ENCODE data around the gene MYLK4.

MYLK4 gene

DNA sequence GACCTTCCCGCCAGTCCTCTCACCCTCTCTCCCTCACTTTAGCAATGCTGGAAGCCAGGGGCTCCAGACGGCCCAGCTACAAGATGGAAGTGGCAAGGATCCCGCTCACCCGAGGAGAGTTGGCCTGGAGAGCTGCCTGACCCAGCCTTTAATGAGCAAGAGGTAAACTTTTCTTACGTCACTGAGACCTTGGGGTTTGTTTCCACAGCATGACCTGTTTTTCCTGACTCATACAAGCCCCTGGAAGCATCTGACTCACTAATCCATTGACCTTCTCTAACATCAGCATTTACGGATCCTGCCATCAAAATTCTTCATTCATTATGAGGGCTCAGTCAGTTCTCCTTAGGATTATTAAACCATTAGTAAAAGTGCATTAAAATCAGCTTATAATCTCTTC lies 120.4 kb downstream of the MYLK4 start:
- DNase-seq (ENCODE audit: low spot score), result no peak

DNA sequence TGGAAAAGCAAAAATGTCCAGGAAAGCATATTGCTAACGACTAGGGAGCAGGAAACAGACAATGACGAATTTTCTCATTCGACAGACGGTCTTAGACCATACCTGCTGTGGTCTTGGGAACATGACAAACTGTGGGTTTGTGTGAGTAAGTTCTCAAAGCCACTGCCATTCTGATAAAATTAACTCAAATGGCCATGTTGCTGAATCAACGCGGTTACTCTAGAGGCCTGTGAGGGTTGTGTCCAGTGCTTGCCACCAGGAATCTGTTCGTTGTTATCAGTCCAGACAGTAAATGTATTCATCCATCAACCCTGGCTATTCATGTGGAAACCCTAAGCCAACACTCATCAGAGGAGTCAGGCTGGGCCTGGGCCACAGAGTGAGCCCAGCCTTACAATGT lies 124.3 kb downstream of the MYLK4 start:
- DNase-seq (ENCODE audit: low spot score), result no peak

DNA sequence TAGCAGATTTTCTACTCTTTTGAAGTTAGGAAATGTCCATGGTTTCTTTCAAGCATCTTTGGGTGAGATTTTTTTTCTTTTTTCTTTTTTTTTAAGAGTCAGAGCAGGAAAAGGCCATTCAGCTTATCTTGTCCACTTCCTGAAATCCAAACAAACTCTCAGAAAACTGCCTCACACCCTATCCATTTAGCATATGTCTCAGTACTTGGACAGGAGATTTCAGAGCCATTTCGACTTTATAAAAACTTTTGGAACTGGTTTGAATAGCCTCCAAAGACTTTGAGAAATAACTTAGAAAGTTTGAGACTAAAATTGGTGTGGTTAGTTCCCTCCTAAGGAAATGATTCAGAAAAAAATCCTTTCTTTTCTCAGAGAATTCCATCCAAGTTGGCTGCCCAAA lies 125.1 kb downstream of the MYLK4 start:
- DNase-seq (ENCODE audit: low spot score), result no peak

DNA sequence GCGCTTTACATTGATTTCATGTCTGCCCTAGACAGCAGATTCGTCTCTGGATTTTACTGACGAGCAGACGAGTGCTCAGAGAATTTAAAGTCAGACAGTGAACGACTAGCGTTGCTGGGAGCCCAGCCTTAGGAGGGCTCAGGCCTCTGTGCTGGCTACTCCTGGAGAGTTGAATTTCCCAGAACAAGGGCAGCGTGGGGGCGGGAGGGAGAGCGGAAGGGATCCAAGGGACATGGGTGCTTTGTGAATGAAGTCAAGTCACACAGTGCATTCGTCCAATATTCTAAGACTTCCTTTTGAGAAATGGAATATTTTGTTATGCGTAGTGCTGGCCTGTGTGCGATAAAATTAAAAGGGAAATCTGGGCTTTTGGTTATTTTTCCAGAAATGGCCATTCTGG lies 126.5 kb downstream of the MYLK4 start:
- no peak for DNase-seq (ENCODE audit: low spot score)

DNA sequence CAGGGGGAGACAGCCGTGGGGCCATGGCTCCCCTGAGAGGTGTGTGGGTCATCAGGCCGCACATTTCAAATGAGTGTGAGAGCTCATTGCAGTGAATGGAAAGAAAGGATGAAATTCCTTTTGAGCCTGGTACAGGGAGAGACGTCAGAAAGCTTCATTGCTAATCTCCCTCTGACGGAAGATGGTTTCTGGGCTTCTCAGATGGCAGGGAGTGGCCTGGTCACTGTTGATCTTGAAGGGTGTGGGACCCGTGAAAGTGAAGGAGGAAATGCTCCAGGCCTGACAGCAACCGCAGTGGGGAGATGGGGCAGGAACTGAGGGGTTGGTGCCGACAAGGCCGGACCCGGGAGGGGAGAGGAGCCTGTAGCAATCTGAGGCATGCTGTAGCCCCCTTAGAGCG lies 127.4 kb downstream of the MYLK4 start:
- no peak for DNase-seq (ENCODE audit: low spot score)

DNA sequence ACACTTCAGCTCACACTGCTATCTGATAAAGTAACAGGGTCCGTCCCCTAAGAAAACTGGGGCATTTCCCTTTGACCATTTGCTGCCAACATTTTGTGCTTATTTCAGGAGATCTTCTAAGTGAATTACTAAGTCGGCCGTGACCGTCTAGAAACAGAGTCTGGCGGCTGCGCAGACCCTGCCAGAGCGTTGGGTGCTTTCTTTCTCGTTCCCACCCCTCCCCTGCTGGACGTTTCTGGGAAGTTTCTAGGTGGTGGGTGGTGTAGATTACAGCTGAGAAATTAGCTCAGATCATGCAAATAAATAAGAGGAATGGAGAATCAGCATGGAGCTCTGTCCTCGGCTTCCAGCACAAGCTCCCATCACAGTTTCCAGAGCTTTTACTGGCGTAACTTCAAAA lies 128.1 kb downstream of the MYLK4 start:
- DNase-seq (ENCODE audit: low spot score), result no peak

DNA sequence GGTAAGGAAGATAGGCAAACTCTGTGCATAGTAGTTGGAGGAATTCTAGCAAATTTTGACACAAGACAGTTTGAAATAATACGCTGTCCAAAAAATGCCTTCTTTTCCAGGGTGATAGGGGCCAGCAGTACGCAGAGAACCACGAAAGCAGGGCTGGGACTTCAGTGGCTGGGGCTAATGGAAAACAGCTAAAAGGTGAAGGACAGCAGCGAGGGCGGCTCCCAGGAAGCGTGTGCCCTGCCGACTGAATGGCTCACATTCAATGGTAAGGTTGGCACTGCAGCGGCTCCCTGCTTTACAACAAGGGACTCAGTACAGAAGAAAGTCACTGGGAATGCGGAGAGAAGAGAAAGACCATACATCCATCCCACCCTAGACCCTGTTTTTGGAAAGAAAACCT lies 131.1 kb downstream of the MYLK4 start:
- no peak for DNase-seq (ENCODE audit: low spot score)

DNA sequence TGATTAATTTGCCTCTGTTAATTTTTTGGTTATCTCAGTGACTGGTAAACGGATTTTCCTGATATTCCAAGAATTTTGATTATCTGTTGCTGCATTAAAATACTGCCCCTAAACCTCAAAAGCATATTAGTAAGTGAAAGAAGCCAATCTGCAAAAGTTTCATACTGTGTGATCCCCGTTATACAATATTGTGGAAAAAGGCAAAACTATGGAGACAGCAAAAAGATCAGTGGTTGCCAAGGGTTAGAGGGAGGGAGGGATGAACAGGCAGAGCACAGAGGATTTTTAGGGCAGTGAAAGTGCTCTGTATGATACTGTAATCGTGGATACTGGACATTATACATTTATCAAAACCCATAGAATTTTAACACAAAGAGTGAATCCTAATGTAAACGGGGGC lies 133.0 kb downstream of the MYLK4 start:
- DNase-seq (ENCODE audit: low spot score), result no peak

DNA sequence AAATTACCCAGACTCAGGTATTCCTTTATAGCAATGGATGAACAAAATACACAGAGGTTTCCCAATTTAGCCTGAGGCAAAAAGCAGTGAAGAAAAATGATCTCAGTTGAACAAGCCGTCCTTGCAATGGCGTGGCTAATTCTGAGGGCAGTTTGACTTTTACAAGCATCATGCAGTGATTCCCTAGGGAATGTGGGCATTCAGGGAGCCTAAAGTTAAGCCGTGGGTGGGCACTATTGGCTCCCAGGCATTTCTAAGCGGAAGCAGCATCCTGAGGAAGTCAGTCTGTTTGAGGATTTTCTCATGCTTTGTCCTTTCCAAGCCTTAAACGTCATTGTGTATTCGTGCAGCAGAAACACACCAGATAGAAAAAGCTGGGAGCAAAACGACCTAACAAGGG lies 133.9 kb downstream of the MYLK4 start:
- DNase-seq (ENCODE audit: low spot score), result no peak

DNA sequence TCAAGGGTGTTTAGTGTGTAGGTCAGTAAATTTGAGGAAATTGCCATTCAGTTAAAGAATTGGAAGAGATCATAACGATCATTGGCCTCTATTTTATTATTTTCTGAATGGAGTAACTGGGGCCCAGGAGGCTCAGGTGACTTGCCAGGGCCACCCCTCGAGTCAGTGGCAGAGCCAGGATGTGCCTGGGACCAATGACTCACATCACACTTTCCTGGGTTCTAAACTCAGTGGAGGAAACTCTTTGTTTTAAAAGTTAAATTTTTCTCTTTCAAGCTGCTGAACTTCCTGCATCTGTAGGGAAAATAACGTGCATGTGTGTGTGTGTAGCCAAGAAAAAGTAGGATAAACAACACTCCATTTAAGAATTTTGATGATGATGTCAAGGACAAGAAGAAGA lies 135.5 kb downstream of the MYLK4 start:
- DNase-seq (ENCODE audit: low spot score), result no peak

DNA sequence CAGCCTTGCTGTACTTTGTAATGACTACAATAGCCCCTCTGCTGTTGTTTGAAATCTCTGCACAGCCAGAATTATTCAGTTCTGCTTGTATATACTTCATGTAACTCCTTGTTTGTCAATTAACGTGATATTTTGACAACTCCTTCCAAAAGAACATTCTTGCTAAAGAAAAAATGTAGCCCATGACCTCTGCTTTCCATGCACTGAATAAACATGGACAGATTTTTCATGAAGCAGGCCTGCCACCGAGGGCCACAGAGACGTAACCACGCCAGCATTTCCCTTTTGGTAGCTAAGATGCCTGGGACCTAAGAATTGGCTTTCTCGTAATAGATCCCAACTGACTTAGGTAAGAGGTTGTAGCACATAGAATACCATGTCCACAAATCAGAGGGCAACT lies 135.9 kb downstream of the MYLK4 start:
- no peak for DNase-seq (ENCODE audit: low spot score)

DNA sequence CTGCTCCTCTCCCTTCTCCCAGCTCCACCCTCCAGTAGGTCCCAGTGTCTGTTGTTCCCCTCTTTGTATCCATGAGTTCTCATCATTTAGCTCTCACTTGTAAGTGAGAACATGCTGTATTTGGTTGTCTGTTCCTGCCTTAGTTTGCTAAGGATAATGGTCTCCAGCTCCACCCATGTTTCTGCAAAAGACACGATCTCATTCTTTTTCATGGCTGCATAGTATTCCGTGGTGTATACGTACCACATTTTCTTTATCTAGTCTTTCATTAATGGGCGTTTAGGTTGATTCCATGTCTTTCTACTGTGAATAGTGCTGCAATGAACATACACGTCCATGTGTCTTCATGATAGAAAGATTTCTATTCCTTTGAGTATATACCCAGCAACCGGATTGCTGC lies 136.6 kb downstream of the MYLK4 start:
- DNase-seq (ENCODE audit: low spot score), result no peak

Data from CD4-positive, alpha-beta T cell treated with Interleukin-2 at 100 ng/mL for 4 hours (primary cell).